Measurements from ENCODE around the gene COL28A1.
"Not testable (repeated sequence)": the region's sequence is repeated elsewhere in the genome, so short reads cannot be mapped to it uniquely, and the experiment has no call there.

GRCh38 chr7:7561591-7561990 is 25.9 kb upstream of the COL28A1 start:
- TF ChIP-seq CTCF, POLR2A (IDR thresholded peaks at IDR 0.05): not testable (repeated sequence)

Data from adrenal gland (tissue), 5 donors.